ENCODE measurements around the gene CIDEA. TPM values are rescaled to one million over a fixed set of nuclear protein-coding genes. Genes with fewer than 3 reads are reported as not detected.

The CIDEA gene
- total RNA-seq, 1 experiment from 2014 or later: not detected

DNA sequence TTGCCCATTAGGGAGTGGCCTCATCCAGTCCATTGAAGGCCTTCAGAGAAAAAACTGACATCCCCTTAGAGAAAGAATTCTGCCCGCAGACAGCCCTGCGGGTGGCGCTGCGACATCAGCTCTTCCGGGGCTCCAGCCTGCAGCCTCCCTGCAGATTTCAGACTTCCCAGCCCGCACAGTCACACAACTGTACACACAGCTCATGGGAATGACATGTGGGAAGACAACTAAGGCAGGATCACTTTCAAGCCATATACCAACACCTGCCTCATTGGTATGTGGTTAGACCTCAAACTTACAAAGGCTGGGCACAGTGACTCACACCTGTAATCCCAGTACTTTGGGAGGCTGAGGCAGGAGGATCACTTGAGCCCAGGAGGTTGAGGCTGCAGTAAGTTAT, 29.1 kb downstream of the CIDEA start:
- H3K36me3 ChIP-seq (ENCODE audit: control insufficient read depth, insufficient read depth, low read length): no peaks in the 10 kb centered on the region
- CTCF ChIA-PET: interaction anchor here (0.6 to 3.2 kb wide), 2 partner anchors 11 to 302 kb away, joined by 3 to 17 read pairs; partner anchors contain the start of gene IMPA2
- Mint-ChIP-seq H3K36me3 (ENCODE audit: insufficient read depth, unreplicated experiment) (no peaks in the 10 kb centered on the region), H3K9me3 (ENCODE audit: unreplicated experiment) (no peaks in the 10 kb centered on the region), H3K27me3 (ENCODE audit: insufficient read depth, unreplicated experiment) (no peaks in the 10 kb centered on the region), H3K4me1 (ENCODE audit: low read depth, unreplicated experiment) (peaks cover 6% of the 10 kb centered on the region), H3K4me3 (ENCODE audit: unreplicated experiment) (no peak overlapping the region), H3K27ac (ENCODE audit: unreplicated experiment) (no peak overlapping the region)
- intact Hi-C loops (cut with micrococcal nuclease; ENCODE audit: unreplicated experiment): no loop called here
- DNase-seq: peak in 1 of 2 experiments; percentile 22
- no peaks in the 10 kb centered on the region for H3K9me3 ChIP-seq
- H3K27me3 ChIP-seq (replicated peaks; ENCODE audit: control insufficient read depth, insufficient read depth, low read length): no peaks in the 10 kb centered on the region
- peak in 1 of 2 experiments; percentile 17 for TF ChIP-seq CTCF (IDR thresholded peaks at IDR 0.05; ENCODE audit: insufficient read depth in 1 of 2, low read depth in 1 of 2, low read length in 1 of 2, severe bottlenecking in 1 of 2, unreplicated experiment in 1 of 2)
- POLR2A ChIA-PET: interaction anchor here (1.3 kb wide), 1 partner anchor 94 kb away, joined by 4 read pairs; the partner anchor contains the start of gene AFG3L2
- no peak overlapping the region for H3K4me3 ChIP-seq (ENCODE audit: low read depth, low read length)
- peaks cover 28% of the 10 kb centered on the region for H3K4me1 ChIP-seq
- no TSS peak for BruUV-seq (replicated peaks)

DNA sequence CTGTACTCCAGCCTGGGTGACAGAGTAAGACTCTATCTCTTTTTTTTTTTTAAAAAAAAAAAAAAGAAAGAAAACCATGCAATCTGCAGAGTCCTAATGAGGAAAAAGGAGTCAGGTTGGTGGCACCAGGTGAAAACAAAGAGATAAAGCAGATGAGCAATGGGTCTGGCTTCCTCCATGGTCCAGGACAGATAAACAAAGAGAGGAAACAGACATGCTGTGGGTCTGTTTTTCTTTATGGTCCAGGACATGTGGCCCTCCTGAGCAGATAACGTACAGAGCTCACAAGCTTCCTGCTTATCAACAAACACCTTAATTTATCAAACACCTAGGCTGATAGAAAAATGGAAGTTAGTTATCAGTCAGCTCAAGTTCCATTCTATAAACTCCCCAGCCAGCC, 29.5 kb downstream of the CIDEA start:
- POLR2A ChIA-PET: interaction anchor here (0.6 to 1.3 kb wide), 2 partner anchors 30 to 94 kb away, joined by 3 to 4 read pairs; partner anchors contain the start of gene AFG3L2
- no peaks in the 10 kb centered on the region for H3K36me3 ChIP-seq (ENCODE audit: control insufficient read depth, insufficient read depth, low read length)
- intact Hi-C loops (cut with micrococcal nuclease; ENCODE audit: unreplicated experiment): no loop called here

DNA sequence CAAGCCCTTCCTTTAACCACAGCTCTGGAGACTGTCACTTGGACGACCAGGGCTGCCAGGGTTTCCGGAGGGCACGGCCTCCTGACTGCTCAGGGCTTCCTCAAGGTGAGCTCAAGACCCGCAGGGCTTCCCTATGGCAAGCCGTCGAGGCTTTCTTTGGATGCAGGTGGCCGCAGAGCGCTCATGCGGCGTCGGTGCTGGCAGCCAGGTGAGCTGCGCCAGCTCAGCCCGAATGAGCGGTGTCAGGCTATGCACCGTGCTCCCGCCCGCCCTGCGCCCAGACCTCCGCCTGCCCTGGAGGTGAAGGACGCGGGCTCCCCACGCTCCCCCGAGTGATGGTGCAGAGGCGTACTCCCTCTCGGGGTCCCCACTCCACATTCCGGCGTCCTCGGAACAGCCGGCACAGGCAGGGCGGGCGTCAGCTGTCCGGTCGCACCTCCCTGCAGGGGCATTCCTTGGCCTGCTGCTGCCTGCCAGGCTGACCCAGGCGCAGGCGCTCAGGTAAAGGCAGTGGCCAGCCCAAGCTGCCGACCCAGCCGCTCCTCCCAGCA, 33.0 kb downstream of the CIDEA start:
- H3K36me3 Mint-ChIP-seq (ENCODE audit: insufficient read depth, unreplicated experiment): no peaks in the 10 kb centered on the region
- H3K27me3 Mint-ChIP-seq (ENCODE audit: insufficient read depth, unreplicated experiment): no peaks in the 10 kb centered on the region
- intact Hi-C loops (cut with micrococcal nuclease; ENCODE audit: unreplicated experiment): no loop called here
- no peaks in the 10 kb centered on the region for H3K36me3 ChIP-seq (ENCODE audit: control insufficient read depth, insufficient read depth, low read length)
- no peaks in the 10 kb centered on the region for H3K9me3 Mint-ChIP-seq (ENCODE audit: unreplicated experiment)
- peak overlapping the region; percentile 88 for H3K4me3 Mint-ChIP-seq (ENCODE audit: unreplicated experiment)
- DNase-seq: no peak
- no TSS peak for BruUV-seq (replicated peaks)
- H3K4me1 ChIP-seq: peaks cover 16% of the 10 kb centered on the region
- ChIA-PET POLR2A (interaction anchor here (2.3 kb wide), 1 partner anchor 8 kb away, joined by 28 read pairs; no protein-coding TSS in a partner anchor), CTCF (interaction anchor here (2.1 to 2.6 kb wide), 2 partner anchors 9 to 15 kb away, joined by 17 to 27 read pairs; no protein-coding TSS in a partner anchor)
- H3K4me3 ChIP-seq (ENCODE audit: low read depth, low read length): no peak overlapping the region; the same call in 1 of the 2 replicates
- H3K27me3 ChIP-seq (replicated peaks; ENCODE audit: control insufficient read depth, insufficient read depth, low read length): no peaks in the 10 kb centered on the region; the same call in 1 of the 2 replicates
- H3K9me3 ChIP-seq: no peaks in the 10 kb centered on the region
- TF ChIP-seq CTCF (IDR thresholded peaks at IDR 0.05; ENCODE audit: insufficient read depth in 1 of 2, low read depth in 1 of 2, low read length in 1 of 2, severe bottlenecking in 1 of 2, unreplicated experiment in 1 of 2): no peak
- peaks cover 15% of the 10 kb centered on the region for H3K4me1 Mint-ChIP-seq (ENCODE audit: low read depth, unreplicated experiment)
- no peak overlapping the region for H3K27ac Mint-ChIP-seq (ENCODE audit: unreplicated experiment)

More for the DNA sequence above, 29.5 kb downstream of the CIDEA start:
- BruUV-seq (replicated peaks): no TSS peak
- Histone ChIP-seq H3K4me1 (peaks cover 28% of the 10 kb centered on the region), H3K9me3 (no peaks in the 10 kb centered on the region), H3K27me3 (replicated peaks; ENCODE audit: control insufficient read depth, insufficient read depth, low read length) (no peaks in the 10 kb centered on the region), H3K4me3 (ENCODE audit: low read depth, low read length) (no peak overlapping the region)
- no peak for DNase-seq
- peaks cover 9% of the 10 kb centered on the region for H3K4me1 Mint-ChIP-seq (ENCODE audit: low read depth, unreplicated experiment)
- H3K36me3 Mint-ChIP-seq (ENCODE audit: insufficient read depth, unreplicated experiment): no peaks in the 10 kb centered on the region
- H3K27me3 Mint-ChIP-seq (ENCODE audit: insufficient read depth, unreplicated experiment): no peaks in the 10 kb centered on the region
- no peak overlapping the region for H3K27ac Mint-ChIP-seq (ENCODE audit: unreplicated experiment)
- CTCF ChIA-PET: interaction anchor here (0.7 to 3.2 kb wide), 2 partner anchors 11 to 12 kb away, joined by 3 to 17 read pairs; no protein-coding TSS in a partner anchor
- no peak for TF ChIP-seq CTCF (IDR thresholded peaks at IDR 0.05; ENCODE audit: insufficient read depth in 1 of 2, low read depth in 1 of 2, low read length in 1 of 2, severe bottlenecking in 1 of 2, unreplicated experiment in 1 of 2)
- H3K4me3 Mint-ChIP-seq (ENCODE audit: unreplicated experiment): no peak overlapping the region
- no peaks in the 10 kb centered on the region for H3K9me3 Mint-ChIP-seq (ENCODE audit: unreplicated experiment)
